Measurements from ENCODE around the gene KCNN3.

DNA sequence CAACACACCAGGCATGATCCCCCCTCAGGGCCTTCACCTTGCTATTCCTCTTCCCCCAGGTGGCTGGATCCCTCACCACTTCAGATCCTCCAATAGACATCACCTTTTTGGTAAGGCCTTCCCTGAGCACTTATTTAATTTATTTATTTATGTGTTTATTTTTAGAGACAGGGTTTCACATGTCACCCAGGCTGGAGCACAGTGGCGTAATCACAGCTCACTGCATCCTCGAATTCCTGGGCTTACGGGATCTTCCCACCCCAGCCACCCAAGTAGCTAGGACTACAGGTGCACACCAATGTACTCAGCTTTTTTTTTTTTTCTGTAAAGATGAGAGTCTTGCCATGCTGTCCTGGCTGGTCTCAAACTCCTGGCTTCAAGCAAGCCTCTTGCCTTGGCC, 17.2 kb downstream of the KCNN3 start:
- TF ChIP-seq CTCF (IDR thresholded peaks at IDR 0.05), result no peak
- no peak for TF ChIP-seq EP300 (IDR thresholded peaks at IDR 0.05)
- TF ChIP-seq POLR2A (IDR thresholded peaks at IDR 0.05; ENCODE audit: low read depth), result no peak

Measured in esophagus muscularis mucosa (tissue), 4 donors.